A549 (cell line): ENCODE data around the gene FUT6. TPM values are rescaled to one million over a fixed set of nuclear protein-coding genes. Genes with fewer than 3 reads are reported as not detected.
"Not testable (repeated sequence)": the region's sequence is repeated elsewhere in the genome, so short reads cannot be mapped to it uniquely, and the experiment has no call there.

ENCODE experiments used
- ATAC-seq, 2 experiments: fragments of 200-7000 bp in 1 of 2; fragments of >200 bp in 1 of 2; cut with Nextera tagmentation in 1 of 2; cut with Tn5 transposase in 1 of 2; 3 replicates each; pipeline versions ENCODE4 v1.8.0 to v1.9.1; 2018 to 2020; ENCODE audit warnings: mild to moderate bottlenecking in 1 of 2, moderate library complexity in 1 of 2
- CTCF ChIA-PET: fragments of 300-600 bp; sonication (Branson Sonifier 250); formaldehyde crosslinking; extraction: SDS; loops from one replicate; lab custom pipeline; 2021; ENCODE audit warnings: antibody characterized with exemption, inconsistent platforms; lab: Yijun Ruan, JAX
- POLR2A ChIA-PET: fragments of 350-600 bp; formaldehyde crosslinking; extraction: SDS; loops from one replicate; lab custom pipeline; 2021; ENCODE audit warnings: antibody characterized with exemption, inconsistent platforms; lab: Yijun Ruan, JAX
- DNase-seq, 2 experiments: peaks; one replicate each; pipeline versions ENCODE4 v3.0.0 to v3.0.0-alpha.2; 2011 to 2016; ENCODE audit warnings: low read depth in 1 of 2, low spot score in 1 of 2
- FAIRE-seq: peaks from 2 replicates; lab custom pipeline; 2011; peaks lifted over from hg19 to GRCh38; lab: Jason Lieb, UNC
- H3K27ac ChIP-seq, 2 experiments: fragments of >200 bp; sonication (Bioruptor Twin); formaldehyde crosslinking; 3 replicates each; pipeline ENCODE4 v1.5.1; 2016 to 2017
- H3K4me1 ChIP-seq: fragments of >200 bp; sonication (Bioruptor Twin); formaldehyde crosslinking; 3 replicates; pipeline ENCODE4 v1.6.1; 2016
- H3K4me2 ChIP-seq: fragments of >200 bp; sonication (Bioruptor Twin); formaldehyde crosslinking; 3 replicates; pipeline ENCODE4 v1.6.1; 2016
- H3K4me3 ChIP-seq: fragments of >200 bp; sonication (Bioruptor Twin); formaldehyde crosslinking; 3 replicates; pipeline ENCODE4 v1.5.1; 2016
- H3K9me3 ChIP-seq: fragments of >200 bp; sonication (Bioruptor Twin); formaldehyde crosslinking; 3 replicates; pipeline ENCODE4 v1.6.1; 2016
- CBX8 ChIP-seq: fragments of 200-600 bp; sonication (generic); IDR thresholded peaks from 2 replicates; pipeline ENCODE4 v1.6.1; 2016
- EHMT2 ChIP-seq: fragments of 200-600 bp; sonication (generic); IDR thresholded peaks from 2 replicates; pipeline ENCODE4 v1.6.1; 2016; ENCODE audit warnings: antibody characterized with exemption, low read depth, mild to moderate bottlenecking, moderate library complexity
- HES2 ChIP-seq: fragments of >200 bp; sonication (Bioruptor Twin); formaldehyde crosslinking; IDR thresholded peaks from 2 replicates; pipeline ENCODE4 v1.6.1; 2016
- HMGXB4 ChIP-seq: fragments of 250-450 bp; sonication (Bioruptor Pico); IDR thresholded peaks from 2 replicates; pipeline ENCODE4 v1.5.0; 2021; ENCODE audit warnings: mild to moderate bottlenecking, moderate library complexity, borderline replicate concordance
- KDM1A ChIP-seq: fragments of 200-600 bp; sonication (generic); IDR thresholded peaks from 2 replicates; pipeline ENCODE4 v1.6.1; 2016; ENCODE audit warnings: low read depth, mild to moderate bottlenecking
- MAX ChIP-seq: IDR thresholded peaks from 2 replicates; pipeline ENCODE4 v1.6.1; 2012
- MYC ChIP-seq: IDR thresholded peaks from 2 replicates; pipeline ENCODE4 v1.6.1; 2012; ENCODE audit warnings: mild to moderate bottlenecking, inconsistent platforms, low read length, improper control_type of control experiment, borderline replicate concordance
- NPAS2 ChIP-seq: fragments of 250-450 bp; sonication (Bioruptor Pico); IDR thresholded peaks from 2 replicates; pipeline ENCODE4 v1.8.0; 2022; ENCODE audit warnings: mild to moderate bottlenecking, moderate library complexity, borderline replicate concordance
- POLR2A ChIP-seq: IDR thresholded peaks from 2 replicates; pipeline ENCODE4 v1.6.1; 2012; ENCODE audit warnings: mild to moderate bottlenecking, low read length
- RFX5 ChIP-seq: fragments of 450-650 bp; IDR thresholded peaks from 2 replicates; pipeline ENCODE4 v1.7.1; 2014; ENCODE audit warnings: antibody characterized with exemption, mild to moderate bottlenecking, moderate library complexity
- TP53 ChIP-seq: fragments of 250-450 bp; sonication (Bioruptor Pico); IDR thresholded peaks from 2 replicates; pipeline ENCODE4 v1.5.0; 2021; ENCODE audit warnings: mild to moderate bottlenecking, moderate library complexity
- ZFP36 ChIP-seq: fragments of 450-650 bp; IDR thresholded peaks from 2 replicates; pipeline ENCODE4 v1.6.1; 2014; ENCODE audit warnings: borderline replicate concordance; ENCODE audit not compliant: partially characterized antibody
- ZNF302 ChIP-seq: fragments of 250-450 bp; sonication (Bioruptor Pico); IDR thresholded peaks from 2 replicates; pipeline ENCODE4 v1.9.0; 2021; ENCODE audit warnings: inconsistent platforms, mild to moderate bottlenecking, moderate library complexity
- ZSCAN20 ChIP-seq: fragments of 250-450 bp; sonication (Bioruptor Pico); IDR thresholded peaks from 2 replicates; pipeline ENCODE4 v1.8.0; 2022; ENCODE audit warnings: mild to moderate bottlenecking, moderate library complexity
- WGBS: methylation state at CpG from one replicate; pipeline ENCODE4 v1.1.6; 2017; ENCODE audit errors: missing lambda C conversion rate; 5-methylcytosine and 5-hydroxymethylcytosine counted together
- polyA plus RNA-seq, 4 experiments: library from polyadenylated mRNA; depleted of rRNA in 3 of 4; stranded (reverse); fragments of >200 nt; fragmentation: RNase III in 1 of 4; extraction: RNeasy Plus Mini Kit Qiagen cat#74134 plus additional on column Dnase treatment in 1 of 4; gene quantifications; 2 replicates in 3 of 4; 3 replicates in 1 of 4; pipeline ENCODE4 v1.2.3, GENCODE V29; 2011 to 2017

The FUT6 gene
- polyA plus RNA-seq, 2 of the 4 experiments (the other 2 are of a cell fraction) = not detected

- TF ChIP-seq MAX = no peak
- TF ChIP-seq RFX5 = no peak
- TF ChIP-seq KDM1A = no peak
- TF ChIP-seq TP53 (CRISPR knock-in tag) = no peak
- no peak for TF ChIP-seq CBX8
- no peak for TF ChIP-seq POLR2A
- TF ChIP-seq MYC = no peak
- Histone ChIP-seq H3K4me1 (peaks cover 5% of the 10 kb centered on the region; the same call in 2 of the 3 replicates), H3K27ac (no peak overlapping the region), H3K9me3 (no peaks in the 10 kb centered on the region), H3K4me2 (no peak overlapping the region), H3K4me3 (no peak overlapping the region)
- ATAC-seq = no peak
- DNase-seq = no peak
- POLR2A ChIA-PET = interaction anchor here (1.8 kb wide), 1 partner anchor 17 kb away, joined by 10 read pairs; no protein-coding TSS in a partner anchor
- FAIRE-seq = no peak
- CTCF ChIA-PET = no interaction called here
- WGBS = 68% methylated on average over 11 of the region's 24 CpGs
Observed at GRCh38 chr19:5844456-5845433, 5.2 kb upstream of the FUT6 start.

- ChIA-PET CTCF (no interaction called here), POLR2A (no interaction called here)
- Histone ChIP-seq H3K27ac (no peak overlapping the region), H3K9me3 (no peaks in the 10 kb centered on the region), H3K4me3 (no peak overlapping the region), H3K4me2 (no peak overlapping the region), H3K4me1 (peaks cover 7% of the 10 kb centered on the region)
- FAIRE-seq = no peak
- no peak for ATAC-seq
- TF ChIP-seq ZFP36 (no peak), RFX5 (no peak), HES2 (no peak), ZSCAN20 (CRISPR knock-in tag) (no peak), HMGXB4 (no peak), NPAS2 (CRISPR knock-in tag) (no peak), EHMT2 (no peak), ZNF302 (CRISPR knock-in tag) (no peak), KDM1A (no peak)
- 72% methylated on average over 6 of the region's 21 CpGs for WGBS
- DNase-seq = no peak
Observed at GRCh38 chr19:5843295-5843927, 3.9 kb upstream of the FUT6 start.

GRCh38 chr19:5841735-5842111, 2.2 kb upstream of the FUT6 start:
- FAIRE-seq, DNase-seq, H3K9me3 ChIP-seq, H3K4me2 ChIP-seq, H3K4me3 ChIP-seq, ATAC-seq: not testable (repeated sequence)
- POLR2A ChIA-PET = interaction anchor here (2.7 kb wide), 1 partner anchor 14 kb away, joined by 22 read pairs; no protein-coding TSS in a partner anchor
- CTCF ChIA-PET = interaction anchor here (2.1 kb wide), 1 partner anchor 38 kb away, joined by 7 read pairs; no protein-coding TSS in a partner anchor
- Histone ChIP-seq H3K27ac (peak overlapping the region in 1 of 2 experiments; percentile 37; a peak in 2 of 6 replicates), H3K4me1 (peaks cover 18% of the 10 kb centered on the region)
- 76% methylated on average over 3 of the region's 6 CpGs for WGBS
